NCI-H2081 treated with DMSO at 0.1 percent for 48 hours (cell line): ENCODE results near the gene LYRM4.
A peak's percentile ranks its signal among the peaks of the same experiment; 100 is the strongest.

Experiments
- DNase-seq: peaks from one replicate; lab custom pipeline; 2025; lab: John Stamatoyannopoulos, UW

The LYRM4 gene

GRCh38 chr6:5120011-5120410 lies 140.7 kb downstream of the LYRM4 start:
- no peak for DNase-seq

GRCh38 chr6:5119090-5119951 lies 141.4 kb downstream of the LYRM4 start:
- DNase-seq, result no peak

- DNase-seq, result peak; percentile 20
These were observed 144.3 kb downstream of the LYRM4 start for GRCh38 chr6:5116243-5116991.

- no peak for DNase-seq
These were observed 145.6 kb downstream of the LYRM4 start for GRCh38 chr6:5115168-5115567.

- no peak for DNase-seq
These were observed 147.7 kb downstream of the LYRM4 start for GRCh38 chr6:5113096-5113495.

GRCh38 chr6:5112066-5112799 lies 148.5 kb downstream of the LYRM4 start:
- DNase-seq, result no peak

GRCh38 chr6:5111626-5112025 lies 149.1 kb downstream of the LYRM4 start:
- DNase-seq, result no peak

GRCh38 chr6:5110246-5110645 lies 150.5 kb downstream of the LYRM4 start:
- DNase-seq, result no peak

- no peak for DNase-seq
These were observed 151.3 kb downstream of the LYRM4 start for GRCh38 chr6:5109436-5109835.

- DNase-seq, result no peak
These were observed 152.1 kb downstream of the LYRM4 start for GRCh38 chr6:5108536-5109150.

- DNase-seq, result peak; percentile 81
These were observed 152.7 kb downstream of the LYRM4 start for GRCh38 chr6:5108068-5108467.

GRCh38 chr6:5107341-5107740 lies 153.4 kb downstream of the LYRM4 start:
- DNase-seq, result no peak

- no peak for DNase-seq
These were observed 155.6 kb downstream of the LYRM4 start for GRCh38 chr6:5105146-5105545.

- DNase-seq, result no peak
These were observed 156.1 kb downstream of the LYRM4 start for GRCh38 chr6:5104667-5105066.

GRCh38 chr6:5103250-5103649 lies 157.5 kb downstream of the LYRM4 start:
- no peak for DNase-seq

GRCh38 chr6:5102267-5102970 lies 158.3 kb downstream of the LYRM4 start:
- no peak for DNase-seq

- no peak for DNase-seq
These were observed 159.9 kb downstream of the LYRM4 start for GRCh38 chr6:5100806-5101205.

GRCh38 chr6:5099537-5099936 lies 161.2 kb downstream of the LYRM4 start:
- no peak for DNase-seq

- no peak for DNase-seq
These were observed 162.1 kb downstream of the LYRM4 start for GRCh38 chr6:5098501-5099270.

- no peak for DNase-seq
These were observed 164.3 kb downstream of the LYRM4 start for GRCh38 chr6:5096482-5096881.

- no peak for DNase-seq
These were observed 165.5 kb downstream of the LYRM4 start for GRCh38 chr6:5095236-5095635.
